OCI-LY7 (cell line): ENCODE results near the gene ARMCX2.

Experiments
- EZH2phosphoT487 ChIP-seq: fragments of 200-600 bp; sonication (generic); IDR thresholded peaks from 2 replicates; pipeline ENCODE4 v1.6.1; 2018; ENCODE audit warnings: low read depth, borderline replicate concordance, mild to moderate bottlenecking, mixed run types, antibody characterized with exemption, low read length, moderate library complexity, mixed read lengths
- TF ChIP-seq, protein P1 (sequence below): fragments of 200-600 bp; sonication (generic); conservative IDR thresholded peaks from 2 replicates; pipeline ENCODE4 v1.5.1; 2014; ENCODE audit warnings: mild to moderate bottlenecking, antibody characterized with exemption, low read length, moderate library complexity, mixed read lengths

DNA sequence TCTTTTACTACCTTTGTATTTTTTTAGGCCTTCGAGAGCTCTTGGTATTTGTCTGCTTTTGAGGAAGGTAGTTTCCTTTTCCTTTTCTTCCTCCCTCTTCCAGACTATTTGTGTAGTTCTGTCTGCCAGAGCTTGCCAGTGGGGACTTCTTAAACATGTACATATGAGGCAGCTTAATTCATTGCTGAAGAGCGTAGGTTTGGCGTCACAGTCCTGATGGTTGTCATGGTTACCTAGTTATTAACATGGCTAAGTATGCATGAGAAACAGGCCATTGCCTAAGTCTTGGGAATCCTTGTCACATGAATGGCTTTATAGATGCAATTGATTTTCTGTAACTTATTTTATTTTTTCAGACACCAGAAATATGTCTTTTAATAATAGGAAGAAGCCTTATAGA lies 48.5 kb upstream of the ARMCX2 start:
- TF ChIP-seq, protein P1, sequence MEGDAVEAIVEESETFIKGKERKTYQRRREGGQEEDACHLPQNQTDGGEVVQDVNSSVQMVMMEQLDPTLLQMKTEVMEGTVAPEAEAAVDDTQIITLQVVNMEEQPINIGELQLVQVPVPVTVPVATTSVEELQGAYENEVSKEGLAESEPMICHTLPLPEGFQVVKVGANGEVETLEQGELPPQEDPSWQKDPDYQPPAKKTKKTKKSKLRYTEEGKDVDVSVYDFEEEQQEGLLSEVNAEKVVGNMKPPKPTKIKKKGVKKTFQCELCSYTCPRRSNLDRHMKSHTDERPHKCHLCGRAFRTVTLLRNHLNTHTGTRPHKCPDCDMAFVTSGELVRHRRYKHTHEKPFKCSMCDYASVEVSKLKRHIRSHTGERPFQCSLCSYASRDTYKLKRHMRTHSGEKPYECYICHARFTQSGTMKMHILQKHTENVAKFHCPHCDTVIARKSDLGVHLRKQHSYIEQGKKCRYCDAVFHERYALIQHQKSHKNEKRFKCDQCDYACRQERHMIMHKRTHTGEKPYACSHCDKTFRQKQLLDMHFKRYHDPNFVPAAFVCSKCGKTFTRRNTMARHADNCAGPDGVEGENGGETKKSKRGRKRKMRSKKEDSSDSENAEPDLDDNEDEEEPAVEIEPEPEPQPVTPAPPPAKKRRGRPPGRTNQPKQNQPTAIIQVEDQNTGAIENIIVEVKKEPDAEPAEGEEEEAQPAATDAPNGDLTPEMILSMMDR: no peak
- no peak for TF ChIP-seq EZH2phosphoT487
